K562 (cell line): ENCODE measurements around the gene AMBRA1. TPM values are rescaled to one million over a fixed set of nuclear protein-coding genes. Genes with fewer than 3 reads are reported as not detected.

Experiments used
- BCL6 ChIP-seq: fragments of 250-450 bp; sonication (Bioruptor Pico); IDR thresholded peaks from 2 replicates; pipeline ENCODE4 v1.4.0; 2020
- BHLHE40 ChIP-seq: IDR thresholded peaks from 2 replicates; pipeline ENCODE4 v1.6.1; 2011; ENCODE audit warnings: low read length, improper control_type of control experiment
- CAMTA2 ChIP-seq: fragments of 250-450 bp; sonication (Bioruptor Pico); conservative IDR thresholded peaks from 2 replicates; pipeline ENCODE4 v1.5.1; 2022
- CREB3L1 ChIP-seq: fragments of 450-650 bp; IDR thresholded peaks from 2 replicates; pipeline ENCODE4 v1.6.1; 2014; ENCODE audit warnings: low read depth, mild to moderate bottlenecking, moderate library complexity, borderline replicate concordance
- DMBX1 ChIP-seq: fragments of 250-450 bp; sonication (Bioruptor Pico); IDR thresholded peaks from 2 replicates; pipeline ENCODE4 v1.8.0; 2022; ENCODE audit warnings: inconsistent platforms, mild to moderate bottlenecking, moderate library complexity, borderline replicate concordance
- E2F4 ChIP-seq: sonication (generic); formaldehyde crosslinking; IDR thresholded peaks from 2 replicates; pipeline ENCODE4 v1.8.0; 2022; ENCODE audit warnings: mild to moderate bottlenecking, low read depth, missing genetic modification reagents
- ELK1 ChIP-seq: sonication (generic); formaldehyde crosslinking; IDR thresholded peaks from 2 replicates; pipeline ENCODE4 v1.8.1; 2022; ENCODE audit warnings: missing genetic modification reagents
- GTF3C2 ChIP-seq: IDR thresholded peaks from 3 replicates; pipeline ENCODE4 v1.6.1; 2011; ENCODE audit warnings: borderline replicate concordance, mild to moderate bottlenecking, moderate library complexity; ENCODE audit not compliant: insufficient read length; ENCODE audit errors: extremely low read depth
- HMG20A ChIP-seq: fragments of 450-650 bp; formaldehyde crosslinking; conservative IDR thresholded peaks from 2 replicates; pipeline ENCODE4 v1.4.0; 2020; ENCODE audit warnings: mild to moderate bottlenecking, mixed read lengths
- HNRNPK ChIP-seq: fragments of 200-400 bp; formaldehyde crosslinking; IDR thresholded peaks from one replicate; pipeline ENCODE4 v1.6.1; 2018; ENCODE audit warnings: mild to moderate bottlenecking, low read depth, low read length; ENCODE audit not compliant: poor library complexity, severe bottlenecking
- HNRNPUL1 ChIP-seq: fragments of 200-400 bp; formaldehyde crosslinking; IDR thresholded peaks from 2 replicates; pipeline ENCODE4 v1.6.1; 2017; ENCODE audit warnings: low read length
- LEF1 ChIP-seq: fragments of 450-650 bp; IDR thresholded peaks from 2 replicates; pipeline ENCODE4 v1.6.1; 2016; ENCODE audit warnings: mild to moderate bottlenecking
- MCM7 ChIP-seq, 2 experiments: fragments of 450-650 bp; IDR thresholded peaks; 2 replicates each; pipeline ENCODE4 v1.6.1; 2016 to 2018
- NR2C1 ChIP-seq, 2 experiments: fragments of 450-650 bp; IDR thresholded peaks; 2 replicates each; pipeline ENCODE4 v1.6.1; 2017; ENCODE audit warnings: mild to moderate bottlenecking in 2 of 2, antibody characterized with exemption in 1 of 2, inconsistent platforms in 1 of 2, missing compliant biosample characterization in 1 of 2, missing genetic modification characterization in 1 of 2
- RBBP5 ChIP-seq: fragments of 200-600 bp; sonication (generic); IDR thresholded peaks from 2 replicates; pipeline ENCODE4 v1.6.1; 2012; ENCODE audit warnings: borderline replicate concordance, mild to moderate bottlenecking, low read length, control low read depth, inconsistent platforms; ENCODE audit not compliant: insufficient read depth, poor library complexity, severe bottlenecking
- USF2 ChIP-seq: sonication (generic); formaldehyde crosslinking; IDR thresholded peaks from 2 replicates; pipeline ENCODE4 v1.5.0; 2020; ENCODE audit warnings: missing genetic modification reagents
- ZNF140 ChIP-seq: fragments of 250-450 bp; sonication (Bioruptor Pico); IDR thresholded peaks from 2 replicates; pipeline ENCODE4 v1.8.0; 2021; ENCODE audit warnings: moderate library complexity, mild to moderate bottlenecking, inconsistent platforms
- ZNF224 ChIP-seq: sonication (generic); formaldehyde crosslinking; IDR thresholded peaks from 2 replicates; pipeline ENCODE4 v1.8.0; 2022; ENCODE audit warnings: mild to moderate bottlenecking, missing genetic modification reagents
- ZNF253 ChIP-seq: fragments of 250-450 bp; sonication (Bioruptor Pico); conservative IDR thresholded peaks from 2 replicates; pipeline ENCODE4 v1.6.1; 2021; ENCODE audit warnings: mild to moderate bottlenecking
- ZNF384 ChIP-seq: IDR thresholded peaks from 2 replicates; pipeline ENCODE4 v1.6.1; 2012; ENCODE audit warnings: low read depth, low read length, improper control_type of control experiment
- ZNF76 ChIP-seq: fragments of 250-450 bp; sonication (Bioruptor Pico); IDR thresholded peaks from 2 replicates; pipeline ENCODE4 v1.4.0; 2020; ENCODE audit warnings: mild to moderate bottlenecking, moderate library complexity, borderline replicate concordance
- polyA plus RNA-seq, 8 experiments: library from polyadenylated mRNA; depleted of rRNA in 4 of 8; stranded (reverse) in 5 of 8; unstranded in 3 of 8; fragments of >200 nt; fragmentation: Nextera tagmentation in 2 of 8; fragmentation: Illumina TruSeq in 1 of 8; extraction: Ambion mirVana in 2 of 8; extraction: Trizol in 1 of 8; gene quantifications; 2 replicates each; pipeline versions ENCODE4 v1.2.1 to v1.2.3, GENCODE V29; 2011 to 2014; ENCODE audit warnings: inconsistent platforms in 1 of 8, missing spikeins in 1 of 8
- total RNA-seq, 7 experiments: library from RNA; depleted of rRNA in 6 of 7; stranded (reverse); fragments of >200 nt in 6 of 7; fragmentation: Illumina TruSeq in 2 of 7; extraction: Trizol in 2 of 7; gene quantifications; 2 replicates each; pipeline versions ENCODE4 v1.2.1 to v1.2.3, GENCODE V29; 2011 to 2021; ENCODE audit warnings: low replicate concordance in 1 of 7

AMBRA1 gene
- total and polyA plus RNA-seq, 9 of the 15 experiments (the other 6 are each of a cell fraction or from before 2014, with no cell fraction given), result 0.15 to 24.5 (median 13.0) TPM

GRCh38 chr11:46597609-46598219, 3.9 kb upstream of the AMBRA1 start (continued):
- TF ChIP-seq ZNF224 (CRISPR knock-in tag) (no peak), ELK1 (CRISPR knock-in tag) (no peak), CAMTA2 (CRISPR knock-in tag) (no peak), BCL6 (CRISPR knock-in tag) (no peak), USF2 (CRISPR knock-in tag) (no peak), HNRNPK (no peak), BHLHE40 (peak; percentile 53), RBBP5 (no peak), HMG20A (no peak), ZNF140 (CRISPR knock-in tag) (no peak), E2F4 (no peak), CREB3L1 (no peak), LEF1 (peak; percentile 15; the same call in 1 of the 2 replicates), DMBX1 (CRISPR knock-in tag) (no peak), ZNF384 (no peak), HNRNPUL1 (no peak), GTF3C2 (no peak), NR2C1 (IDR thresholded peaks at IDR 0.05) (peak; percentile 43; the same call in 1 of the 2 replicates), NR2C1 (tag; IDR thresholded peaks at IDR 0.05) (peak; percentile 72; the same call in 1 of the 2 replicates), MCM7 (IDR thresholded peaks at IDR 0.05) (no peak), ZNF76 (CRISPR knock-in tag) (no peak), ZNF253 (CRISPR knock-in tag) (no peak)
